A549 (cell line): Measurements from ENCODE around the gene PSMC5. TPM values are rescaled to one million over a fixed set of nuclear protein-coding genes. Genes with fewer than 3 reads are reported as not detected.
"Not testable (repeated sequence)": the region's sequence is repeated elsewhere in the genome, so short reads cannot be mapped to it uniquely, and the experiment has no call there.

ENCODE experiments used
- ATAC-seq, 2 experiments: fragments of 200-7000 bp in 1 of 2; fragments of >200 bp in 1 of 2; cut with Nextera tagmentation in 1 of 2; cut with Tn5 transposase in 1 of 2; 3 replicates each; pipeline versions ENCODE4 v1.8.0 to v1.9.1; 2018 to 2020; ENCODE audit warnings: mild to moderate bottlenecking in 1 of 2, moderate library complexity in 1 of 2
- CTCF ChIA-PET: fragments of 300-600 bp; sonication (Branson Sonifier 250); formaldehyde crosslinking; extraction: SDS; loops from one replicate; lab custom pipeline; 2021; ENCODE audit warnings: antibody characterized with exemption, inconsistent platforms; lab: Yijun Ruan, JAX
- POLR2A ChIA-PET: fragments of 350-600 bp; formaldehyde crosslinking; extraction: SDS; loops from one replicate; lab custom pipeline; 2021; ENCODE audit warnings: antibody characterized with exemption, inconsistent platforms; lab: Yijun Ruan, JAX
- DNase-seq, 2 experiments: peaks; one replicate each; pipeline versions ENCODE4 v3.0.0 to v3.0.0-alpha.2; 2011 to 2016; ENCODE audit warnings: low read depth in 1 of 2, low spot score in 1 of 2
- FAIRE-seq: peaks from 2 replicates; lab custom pipeline; 2011; peaks lifted over from hg19 to GRCh38; lab: Jason Lieb, UNC
- H3K27ac ChIP-seq, 2 experiments: fragments of >200 bp; sonication (Bioruptor Twin); formaldehyde crosslinking; 3 replicates each; pipeline ENCODE4 v1.5.1; 2016 to 2017
- H3K4me1 ChIP-seq: fragments of >200 bp; sonication (Bioruptor Twin); formaldehyde crosslinking; 3 replicates; pipeline ENCODE4 v1.6.1; 2016
- H3K4me2 ChIP-seq: fragments of >200 bp; sonication (Bioruptor Twin); formaldehyde crosslinking; 3 replicates; pipeline ENCODE4 v1.6.1; 2016
- H3K4me3 ChIP-seq: fragments of >200 bp; sonication (Bioruptor Twin); formaldehyde crosslinking; 3 replicates; pipeline ENCODE4 v1.5.1; 2016
- H3K9me3 ChIP-seq: fragments of >200 bp; sonication (Bioruptor Twin); formaldehyde crosslinking; 3 replicates; pipeline ENCODE4 v1.6.1; 2016
- HMGXB4 ChIP-seq: fragments of 250-450 bp; sonication (Bioruptor Pico); IDR thresholded peaks from 2 replicates; pipeline ENCODE4 v1.5.0; 2021; ENCODE audit warnings: mild to moderate bottlenecking, moderate library complexity, borderline replicate concordance
- HOXB5 ChIP-seq: fragments of 250-450 bp; sonication (Bioruptor Pico); IDR thresholded peaks from 2 replicates; pipeline ENCODE4 v1.5.0; 2020; ENCODE audit warnings: mild to moderate bottlenecking, moderate library complexity
- KDM1A ChIP-seq: fragments of 200-600 bp; sonication (generic); IDR thresholded peaks from 2 replicates; pipeline ENCODE4 v1.6.1; 2016; ENCODE audit warnings: low read depth, mild to moderate bottlenecking
- POLR2A ChIP-seq: IDR thresholded peaks from 2 replicates; pipeline ENCODE4 v1.6.1; 2012; ENCODE audit warnings: mild to moderate bottlenecking, low read length
- RARB ChIP-seq: fragments of 250-450 bp; sonication (Bioruptor Pico); IDR thresholded peaks from 2 replicates; pipeline ENCODE4 v1.8.0; 2021; ENCODE audit warnings: mild to moderate bottlenecking, moderate library complexity
- SREBF2 ChIP-seq: fragments of 450-650 bp; IDR thresholded peaks from 2 replicates; pipeline ENCODE4 v1.6.1; 2014; ENCODE audit warnings: mild to moderate bottlenecking, moderate library complexity
- ZSCAN20 ChIP-seq: fragments of 250-450 bp; sonication (Bioruptor Pico); IDR thresholded peaks from 2 replicates; pipeline ENCODE4 v1.8.0; 2022; ENCODE audit warnings: mild to moderate bottlenecking, moderate library complexity
- WGBS: methylation state at CpG from one replicate; pipeline ENCODE4 v1.1.6; 2017; ENCODE audit errors: missing lambda C conversion rate; 5-methylcytosine and 5-hydroxymethylcytosine counted together
- polyA plus RNA-seq, 4 experiments: library from polyadenylated mRNA; depleted of rRNA in 3 of 4; stranded (reverse); fragments of >200 nt; fragmentation: RNase III in 1 of 4; extraction: RNeasy Plus Mini Kit Qiagen cat#74134 plus additional on column Dnase treatment in 1 of 4; gene quantifications; 2 replicates in 3 of 4; 3 replicates in 1 of 4; pipeline ENCODE4 v1.2.3, GENCODE V29; 2011 to 2017

The PSMC5 gene
- polyA plus RNA-seq, 2 of the 4 experiments (the other 2 are of a cell fraction): 303 to 406 TPM

GRCh38 chr17:63880706-63881105 is 53.5 kb downstream of the PSMC5 start:
- TF ChIP-seq HOXB5 (CRISPR knock-in tag) (no peak), KDM1A (no peak), RARB (CRISPR knock-in tag) (no peak), HMGXB4 (CRISPR knock-in tag) (no peak), POLR2A (no peak), SREBF2 (no peak), ZSCAN20 (CRISPR knock-in tag) (no peak)
- TF ChIP-seq, all 56 proteins: peak for 0
- Histone ChIP-seq H3K4me1 (no peaks in the 10 kb centered on the region), H3K9me3 (no peaks in the 10 kb centered on the region; the same call in 2 of the 3 replicates), H3K4me3 (no peak overlapping the region), H3K4me2 (no peak overlapping the region), H3K27ac (no peak overlapping the region)
- peak; percentile 6 to 9; a peak in 2 of 6 replicates for ATAC-seq
- DNase-seq: no peak
- FAIRE-seq: no peak
- 70% methylated on average over 12 of the region's 12 CpGs for WGBS
- ChIA-PET CTCF (interaction anchor here (0.6 to 4.4 kb wide), 8 partner anchors 9 to 94 kb away, joined by 3 to 56 read pairs (median 6); partner anchors contain the start of gene CSHL1), POLR2A (no interaction called here)

DNA sequence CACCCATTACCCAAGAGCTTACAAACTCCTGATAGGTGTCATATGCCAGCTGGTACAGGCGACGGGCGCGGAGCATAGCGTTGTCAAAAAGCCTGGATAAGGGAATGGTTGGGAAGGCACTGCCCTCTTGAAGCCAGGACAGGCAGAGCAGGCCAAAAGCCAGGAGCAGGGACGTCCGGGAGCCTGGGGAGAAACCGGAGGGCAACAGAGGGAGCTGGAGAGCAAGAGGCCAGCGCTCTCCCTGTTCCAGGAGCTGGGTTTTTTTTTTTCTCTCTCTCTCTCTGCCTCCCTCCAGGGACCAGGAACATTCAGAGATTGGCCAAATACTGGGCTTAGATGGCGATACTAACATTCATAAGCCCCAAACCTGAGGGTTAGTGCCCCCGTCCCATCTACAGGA is 54.1 kb downstream of the PSMC5 start:
- H3K4me1 ChIP-seq, H3K4me3 ChIP-seq, POLR2A ChIA-PET, H3K9me3 ChIP-seq, H3K27ac ChIP-seq, H3K4me2 ChIP-seq, FAIRE-seq: not testable (repeated sequence)
- ATAC-seq (peak; percentile 63 to 71), DNase-seq (peak in 1 of 2 experiments; percentile 43)
- WGBS: 62% methylated on average over 11 of the region's 11 CpGs
- CTCF ChIA-PET: interaction anchor here (0.6 to 4.4 kb wide), 18 partner anchors 9 to 578 kb away, joined by 3 to 56 read pairs (median 4); partner anchors contain the start of genes CSHL1 and GH1

Other genes starting within 250 kb of the PSMC5 start
- 38.0 and 49.9 TPM in 2 replicates for gene TACO1, start 226.5 kb upstream of the PSMC5 start, polyA plus RNA-seq (2011; rRNA removed)
- gene TACO1, start 226.5 kb upstream of the PSMC5 start, polyA plus RNA-seq (2017; fragmentation: RNase III; extraction: RNeasy Plus Mini Kit Qiagen cat#74134 plus additional on column Dnase treatment): 47.1 to 49.2 TPM (median 49.1 TPM) in 3 replicates
- gene MAP3K3, start 205.0 kb upstream of the PSMC5 start, polyA plus RNA-seq (2011; rRNA removed): 10.8 and 12.6 TPM in 2 replicates
- 10.9 to 12.6 TPM (median 11.2 TPM) in 3 replicates for gene MAP3K3, start 205.0 kb upstream of the PSMC5 start, polyA plus RNA-seq (2017; fragmentation: RNase III; extraction: RNeasy Plus Mini Kit Qiagen cat#74134 plus additional on column Dnase treatment)
- gene LIMD2, start 127.3 kb upstream of the PSMC5 start, polyA plus RNA-seq (2011; rRNA removed): 5.6 and 6.0 TPM in 2 replicates
- 9.1 to 16.1 TPM (median 14.5 TPM) in 3 replicates for gene LIMD2, start 127.3 kb upstream of the PSMC5 start, polyA plus RNA-seq (2017; fragmentation: RNase III; extraction: RNeasy Plus Mini Kit Qiagen cat#74134 plus additional on column Dnase treatment)
- 33.0 and 42.7 TPM in 2 replicates for gene STRADA, start 85.6 kb upstream of the PSMC5 start, polyA plus RNA-seq (2011; rRNA removed)
- 26.3 to 30.3 TPM (median 27.5 TPM) in 3 replicates for gene STRADA, start 85.6 kb upstream of the PSMC5 start, polyA plus RNA-seq (2017; fragmentation: RNase III; extraction: RNeasy Plus Mini Kit Qiagen cat#74134 plus additional on column Dnase treatment)
- gene CCDC47, start 53.8 kb upstream of the PSMC5 start, polyA plus RNA-seq (2011; rRNA removed): 135 and 163 TPM in 2 replicates
- 136 to 141 TPM (median 139 TPM) in 3 replicates for gene CCDC47, start 53.8 kb upstream of the PSMC5 start, polyA plus RNA-seq (2017; fragmentation: RNase III; extraction: RNeasy Plus Mini Kit Qiagen cat#74134 plus additional on column Dnase treatment)
- 249 and 262 TPM in 2 replicates for gene DDX42, start 53.3 kb upstream of the PSMC5 start, polyA plus RNA-seq (2011; rRNA removed)
- 124 to 137 TPM (median 126 TPM) in 3 replicates for gene DDX42, start 53.3 kb upstream of the PSMC5 start, polyA plus RNA-seq (2017; fragmentation: RNase III; extraction: RNeasy Plus Mini Kit Qiagen cat#74134 plus additional on column Dnase treatment)
- gene FTSJ3, start 232 bp downstream of the PSMC5 start, polyA plus RNA-seq (2011; rRNA removed): 62.6 and 74.5 TPM in 2 replicates
- 95.7 to 104 TPM (median 98.6 TPM) in 3 replicates for gene FTSJ3, start 232 bp downstream of the PSMC5 start, polyA plus RNA-seq (2017; fragmentation: RNase III; extraction: RNeasy Plus Mini Kit Qiagen cat#74134 plus additional on column Dnase treatment)
- 52.7 and 61.9 TPM in 2 replicates for gene SMARCD2, start 15.3 kb downstream of the PSMC5 start, polyA plus RNA-seq (2011; rRNA removed)
- 37.5 to 40.4 TPM (median 39.8 TPM) in 3 replicates for gene SMARCD2, start 15.3 kb downstream of the PSMC5 start, polyA plus RNA-seq (2017; fragmentation: RNase III; extraction: RNeasy Plus Mini Kit Qiagen cat#74134 plus additional on column Dnase treatment)
- not detected in 2 replicates for gene CSH2, start 46.2 kb downstream of the PSMC5 start, polyA plus RNA-seq (2011; rRNA removed)
- gene CSH2, start 46.2 kb downstream of the PSMC5 start, polyA plus RNA-seq (2017; fragmentation: RNase III; extraction: RNeasy Plus Mini Kit Qiagen cat#74134 plus additional on column Dnase treatment): not detected in 3 replicates
- not detected in 2 replicates for gene GH2, start 54.5 kb downstream of the PSMC5 start, polyA plus RNA-seq (2011; rRNA removed)
- gene GH2, start 54.5 kb downstream of the PSMC5 start, polyA plus RNA-seq (2017; fragmentation: RNase III; extraction: RNeasy Plus Mini Kit Qiagen cat#74134 plus additional on column Dnase treatment): not detected in 3 replicates
- not detected in 2 replicates for gene CSH1, start 69.1 kb downstream of the PSMC5 start, polyA plus RNA-seq (2011; rRNA removed)
- gene CSH1, start 69.1 kb downstream of the PSMC5 start, polyA plus RNA-seq (2017; fragmentation: RNase III; extraction: RNeasy Plus Mini Kit Qiagen cat#74134 plus additional on column Dnase treatment): not detected in 3 replicates
- gene CSHL1, start 83.8 kb downstream of the PSMC5 start, polyA plus RNA-seq (2011; rRNA removed): not detected in 2 replicates
- not detected in 3 replicates for gene CSHL1, start 83.8 kb downstream of the PSMC5 start, polyA plus RNA-seq (2017; fragmentation: RNase III; extraction: RNeasy Plus Mini Kit Qiagen cat#74134 plus additional on column Dnase treatment)
- not detected in 2 replicates for gene GH1, start 91.4 kb downstream of the PSMC5 start, polyA plus RNA-seq (2011; rRNA removed)
- not detected in 3 replicates for gene GH1, start 91.4 kb downstream of the PSMC5 start, polyA plus RNA-seq (2017; fragmentation: RNase III; extraction: RNeasy Plus Mini Kit Qiagen cat#74134 plus additional on column Dnase treatment)
- gene CD79B, start 104.9 kb downstream of the PSMC5 start, polyA plus RNA-seq (2011; rRNA removed): 0.14 and 0.19 TPM in 2 replicates
- not detected in 3 replicates for gene CD79B, start 104.9 kb downstream of the PSMC5 start, polyA plus RNA-seq (2017; fragmentation: RNase III; extraction: RNeasy Plus Mini Kit Qiagen cat#74134 plus additional on column Dnase treatment)
- 0.06 and 0.17 TPM in 2 replicates for gene SCN4A, start 145.5 kb downstream of the PSMC5 start, polyA plus RNA-seq (2011; rRNA removed)
- gene SCN4A, start 145.5 kb downstream of the PSMC5 start, polyA plus RNA-seq (2017; fragmentation: RNase III; extraction: RNeasy Plus Mini Kit Qiagen cat#74134 plus additional on column Dnase treatment): 0.03 to 0.08 TPM (median 0.03 TPM) in 3 replicates
- 0.22 and 0.44 TPM in 2 replicates for gene PRR29, start 170.9 kb downstream of the PSMC5 start, polyA plus RNA-seq (2011; rRNA removed)
- 0.67 to 1.2 TPM (median 0.68 TPM) in 3 replicates for gene PRR29, start 170.9 kb downstream of the PSMC5 start, polyA plus RNA-seq (2017; fragmentation: RNase III; extraction: RNeasy Plus Mini Kit Qiagen cat#74134 plus additional on column Dnase treatment)
- gene ICAM2, start 193.2 kb downstream of the PSMC5 start, polyA plus RNA-seq (2011; rRNA removed): not detected in 2 replicates
- not detected in 3 replicates for gene ICAM2, start 193.2 kb downstream of the PSMC5 start, polyA plus RNA-seq (2017; fragmentation: RNase III; extraction: RNeasy Plus Mini Kit Qiagen cat#74134 plus additional on column Dnase treatment)